ENCODE measurements around the gene KCNH8.

Gene KCNH8

GRCh38 chr3:19392150-19392549 lies 243.8 kb downstream of the KCNH8 start:
- DNase-seq: no peak

- no peak for DNase-seq
These were observed 246.6 kb downstream of the KCNH8 start for GRCh38 chr3:19394946-19395345.

GRCh38 chr3:19396726-19397125 lies 248.4 kb downstream of the KCNH8 start:
- no peak for DNase-seq

- no peak for DNase-seq
These were observed 251.0 kb downstream of the KCNH8 start for GRCh38 chr3:19399356-19399755.

GRCh38 chr3:19399836-19400235 lies 251.5 kb downstream of the KCNH8 start:
- no peak for DNase-seq

GRCh38 chr3:19420159-19420558 lies 271.8 kb downstream of the KCNH8 start:
- no peak for DNase-seq

- DNase-seq: no peak
These were observed 277.5 kb downstream of the KCNH8 start for GRCh38 chr3:19425825-19426224.

- no peak for DNase-seq
These were observed 279.3 kb downstream of the KCNH8 start for GRCh38 chr3:19427422-19428149.

- no peak for DNase-seq
These were observed 280.4 kb downstream of the KCNH8 start for GRCh38 chr3:19428729-19429128.

- no peak for DNase-seq
These were observed 284.4 kb downstream of the KCNH8 start for GRCh38 chr3:19432669-19433068.

- DNase-seq: no peak
These were observed 288.4 kb downstream of the KCNH8 start for GRCh38 chr3:19436746-19437145.

- DNase-seq: no peak
These were observed 291.6 kb downstream of the KCNH8 start for GRCh38 chr3:19439944-19440343.

GRCh38 chr3:19446138-19446537 lies 297.8 kb downstream of the KCNH8 start:
- no peak for DNase-seq

GRCh38 chr3:19446687-19447086 lies 298.4 kb downstream of the KCNH8 start:
- no peak for DNase-seq

- DNase-seq: no peak
These were observed 307.2 kb downstream of the KCNH8 start for GRCh38 chr3:19455546-19455945.

GRCh38 chr3:19456738-19457137 lies 308.4 kb downstream of the KCNH8 start:
- no peak for DNase-seq

- no peak for DNase-seq
These were observed 309.1 kb downstream of the KCNH8 start for GRCh38 chr3:19457449-19457848.

- DNase-seq: no peak
These were observed 319.5 kb downstream of the KCNH8 start for GRCh38 chr3:19467761-19468160.

- peak; percentile 64 to 73 for DNase-seq
These were observed 322.8 kb downstream of the KCNH8 start for GRCh38 chr3:19471138-19471537.

- no peak for DNase-seq
These were observed 325.8 kb downstream of the KCNH8 start for GRCh38 chr3:19473971-19474580.

- DNase-seq: no peak
These were observed 328.0 kb downstream of the KCNH8 start for GRCh38 chr3:19476281-19476680.

- DNase-seq: no peak
These were observed 337.0 kb downstream of the KCNH8 start for GRCh38 chr3:19485267-19485666.

GRCh38 chr3:19487386-19487785 lies 339.1 kb downstream of the KCNH8 start:
- no peak for DNase-seq

- no peak for DNase-seq
These were observed 340.6 kb downstream of the KCNH8 start for GRCh38 chr3:19488939-19489338.

- DNase-seq: no peak
These were observed 341.6 kb downstream of the KCNH8 start for GRCh38 chr3:19489936-19490335.

Data from NCI-H526 (cell line).